IMR-90 (cell line): Measurements from ENCODE around the gene PLXNC1.

ENCODE experiments used
- CTCF ChIP-seq: conservative IDR thresholded peaks from 2 replicates; pipeline ENCODE4 v1.5.1; 2012; ENCODE audit warnings: mild to moderate bottlenecking, low read depth, low read length, improper control_type of control experiment
- MAZ ChIP-seq: IDR thresholded peaks from 2 replicates; pipeline ENCODE4 v1.6.1; 2012; ENCODE audit warnings: low read depth, mild to moderate bottlenecking, low read length, improper control_type of control experiment, moderate library complexity, borderline replicate concordance
- POLR2A ChIP-seq: IDR thresholded peaks from 2 replicates; pipeline ENCODE4 v1.6.1; 2012; ENCODE audit warnings: mild to moderate bottlenecking, low read depth, low read length
- RCOR1 ChIP-seq: IDR thresholded peaks from 2 replicates; pipeline ENCODE4 v1.6.1; 2012; ENCODE audit warnings: mild to moderate bottlenecking, low read length, improper control_type of control experiment; ENCODE audit not compliant: insufficient replicate concordance

DNA sequence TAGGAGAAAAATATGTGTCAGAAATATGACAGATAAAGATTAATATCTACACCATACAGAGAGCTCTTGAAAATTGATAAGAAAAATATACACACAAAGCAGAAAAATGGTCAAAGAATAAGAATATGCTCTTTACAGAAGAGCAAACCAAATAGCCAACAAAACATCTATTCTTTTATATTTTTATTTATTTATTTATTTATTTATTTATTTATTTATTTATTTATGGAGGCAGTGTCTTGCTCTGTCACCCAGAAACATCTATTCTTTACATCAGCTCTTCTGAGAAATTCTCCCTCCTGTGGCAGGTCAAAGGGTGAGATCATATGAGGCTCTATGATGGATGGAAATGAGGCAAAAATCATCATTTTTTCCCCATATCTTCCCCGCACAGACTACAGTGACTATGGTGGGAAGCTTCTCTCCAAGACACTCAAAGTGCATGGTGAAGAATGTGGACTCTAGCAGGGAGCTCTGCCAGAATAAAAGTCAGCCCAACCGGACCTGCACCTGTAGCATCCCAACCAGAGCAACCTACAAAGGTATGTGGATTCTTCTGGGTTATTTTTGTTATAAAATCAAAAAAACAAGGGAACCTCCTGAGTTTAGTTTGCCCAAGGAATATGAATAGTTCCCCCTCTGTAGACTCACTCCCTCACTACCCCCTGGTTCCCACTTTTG, 71.4 kb downstream of the PLXNC1 start:
- no peak for TF ChIP-seq POLR2A
- TF ChIP-seq CTCF: no peak
- TF ChIP-seq MAZ: no peak
- no peak for TF ChIP-seq RCOR1
